ENCODE measurements around the gene PTGR1.
A peak's percentile ranks its signal among the peaks of the same experiment; 100 is the strongest.
"Not testable (repeated sequence)": the region's sequence is repeated elsewhere in the genome, so short reads cannot be mapped to it uniquely, and the experiment has no call there.

The PTGR1 gene

DNA sequence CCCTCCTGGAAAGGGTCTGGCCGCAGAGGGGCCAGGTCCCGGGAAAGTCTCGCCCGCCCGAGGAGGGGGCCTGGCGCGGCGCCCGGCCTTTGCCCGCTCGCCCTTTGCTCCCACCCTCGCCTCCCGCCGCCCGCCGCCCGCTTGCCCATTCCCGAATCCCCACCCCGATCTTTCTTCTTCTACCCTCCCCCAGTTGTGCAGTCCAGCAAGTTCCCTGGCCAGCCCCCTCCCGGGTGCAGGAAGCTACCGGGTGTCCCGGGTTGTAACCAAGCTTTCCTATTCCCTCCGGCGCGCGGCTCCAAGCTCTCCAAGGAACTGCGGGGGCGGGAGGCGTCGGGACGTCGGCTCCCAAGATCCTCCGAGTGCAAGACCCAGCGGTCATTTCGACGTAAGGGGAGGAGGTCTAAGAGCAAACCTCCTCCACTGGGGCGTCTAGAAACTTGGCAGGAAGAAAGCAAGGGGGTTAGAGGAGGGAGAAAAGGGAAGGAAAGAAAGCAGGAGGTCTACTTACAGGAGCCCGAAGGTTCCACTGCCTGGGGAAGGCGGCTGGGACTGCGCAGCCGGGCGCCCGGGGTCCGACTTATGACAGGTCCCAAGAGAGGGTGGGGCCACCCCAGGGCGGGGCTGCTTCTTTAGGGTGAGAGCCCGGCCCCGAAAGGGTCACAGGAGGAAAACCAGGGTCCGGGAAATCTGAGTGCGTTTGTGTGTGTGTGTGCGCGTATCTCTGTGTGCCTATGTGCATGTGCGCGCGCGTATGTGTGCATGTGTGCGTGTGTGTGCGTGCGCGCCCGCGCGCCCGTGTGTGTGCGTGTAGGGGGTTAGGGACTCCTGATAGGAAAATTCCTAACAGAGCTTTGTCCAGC is at the start of gene PTGR1:
Gene PTGR1, minus strand, starts transcription at position 556 of the 863 bp plus-strand sequence. CDS start 2,225 bp downstream, outside the sequence.
- DNase-seq, result no peak

DNA sequence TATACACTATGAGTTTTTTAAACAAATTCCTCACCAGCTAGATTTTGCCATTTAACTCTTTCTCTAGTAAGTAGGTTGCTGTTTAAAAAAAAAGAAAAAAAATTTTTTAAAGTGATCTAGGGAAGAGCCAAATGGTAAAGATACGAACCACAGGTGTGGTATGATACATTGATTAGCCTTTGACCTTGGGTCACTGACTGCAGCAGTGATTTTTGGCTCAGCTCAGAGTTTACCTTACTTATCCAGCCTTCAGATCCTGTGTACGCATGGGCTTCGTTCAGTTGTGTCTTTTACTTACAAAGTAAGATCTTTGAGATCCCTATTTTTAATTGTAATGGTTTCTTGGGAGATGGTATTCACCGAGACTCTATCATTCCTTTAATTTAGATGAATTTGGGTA is 49.6 kb upstream of the PTGR1 start:
- DNase-seq, result no peak

DNA sequence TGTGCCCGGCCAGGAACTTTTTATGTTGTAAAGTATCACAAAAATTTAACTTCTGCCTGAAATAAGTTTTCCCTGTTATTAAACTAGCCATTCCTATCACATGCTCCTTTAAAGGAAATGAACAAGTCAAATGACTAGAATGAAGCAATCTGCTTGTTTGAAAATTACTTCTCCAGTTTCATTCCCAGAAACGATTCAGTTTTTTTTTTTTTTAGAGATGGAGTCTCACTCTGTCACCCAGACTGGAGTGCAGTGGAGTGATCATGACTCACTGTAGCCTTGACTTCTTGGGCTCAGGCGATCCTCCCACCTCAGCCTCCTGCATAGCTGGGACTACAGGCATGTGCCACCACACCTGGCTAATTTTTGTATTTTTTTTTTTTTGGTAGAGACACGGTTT is 48.6 kb upstream of the PTGR1 start:
- no peak for DNase-seq

DNA sequence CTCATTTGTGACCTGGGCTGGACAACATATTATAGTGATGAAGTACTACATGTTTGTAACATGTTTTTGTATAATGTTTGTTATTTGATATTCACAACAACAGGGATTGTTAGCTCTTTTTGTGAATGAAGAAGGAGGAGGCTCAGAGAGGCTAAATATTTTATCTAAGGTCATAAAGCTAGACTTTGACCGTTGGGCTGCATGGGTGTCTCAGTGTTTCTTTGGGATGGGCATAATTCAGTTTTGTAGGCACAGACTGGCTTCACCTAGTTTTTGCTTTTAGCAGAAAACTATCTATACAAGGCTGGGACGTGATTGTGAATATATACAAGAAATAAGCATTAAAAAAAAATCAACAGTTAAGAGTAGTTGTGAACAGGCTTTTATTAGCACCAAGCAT is 47.0 kb upstream of the PTGR1 start:
- DNase-seq, result no peak

DNA sequence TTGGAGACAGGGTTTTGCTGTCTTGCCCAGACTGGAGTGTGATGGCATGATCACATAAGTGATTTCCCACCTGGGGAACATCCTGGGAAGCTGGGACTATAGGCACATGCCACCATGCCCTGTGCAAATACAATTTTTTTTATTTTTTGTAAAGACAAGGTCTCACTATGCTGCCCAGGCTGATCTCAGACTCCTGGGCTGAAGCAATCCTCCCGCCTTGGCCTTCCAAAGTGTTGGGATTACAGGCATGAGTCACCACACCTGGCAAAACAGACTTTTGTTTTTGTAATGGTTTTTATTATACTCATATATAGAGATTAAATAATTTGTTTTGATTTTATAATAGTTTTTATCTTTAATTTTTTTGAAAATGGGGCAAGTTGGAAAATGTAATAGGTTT is 46.4 kb upstream of the PTGR1 start:
- DNase-seq, result no peak

DNA sequence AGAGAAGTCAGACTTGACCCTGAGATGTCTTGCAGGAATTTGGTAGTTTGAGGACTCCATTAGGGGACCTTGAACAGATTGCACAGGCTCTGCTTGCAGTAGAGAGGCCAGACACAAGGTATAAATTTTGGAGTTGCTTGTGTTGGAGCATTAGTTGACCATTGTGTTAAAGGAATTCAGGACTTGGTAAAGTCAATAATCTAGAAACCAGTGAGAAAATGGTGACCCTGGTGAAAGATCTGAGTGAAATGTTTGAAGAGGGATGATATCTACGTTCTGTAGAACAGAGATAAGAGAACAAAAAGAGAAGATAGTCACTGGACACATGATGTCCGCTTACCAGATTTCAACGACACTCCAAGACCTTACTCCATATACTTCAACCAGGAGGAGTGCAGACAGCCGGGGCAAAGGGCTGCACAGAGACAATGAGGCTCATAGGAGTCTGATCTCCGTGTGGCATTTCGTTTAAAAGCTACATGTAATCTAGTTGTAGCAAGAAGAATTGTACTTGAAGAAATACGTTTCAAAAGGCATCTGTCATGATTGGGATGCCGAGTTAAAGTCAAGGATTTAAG is 44.8 kb upstream of the PTGR1 start:
- no peak for DNase-seq

DNA sequence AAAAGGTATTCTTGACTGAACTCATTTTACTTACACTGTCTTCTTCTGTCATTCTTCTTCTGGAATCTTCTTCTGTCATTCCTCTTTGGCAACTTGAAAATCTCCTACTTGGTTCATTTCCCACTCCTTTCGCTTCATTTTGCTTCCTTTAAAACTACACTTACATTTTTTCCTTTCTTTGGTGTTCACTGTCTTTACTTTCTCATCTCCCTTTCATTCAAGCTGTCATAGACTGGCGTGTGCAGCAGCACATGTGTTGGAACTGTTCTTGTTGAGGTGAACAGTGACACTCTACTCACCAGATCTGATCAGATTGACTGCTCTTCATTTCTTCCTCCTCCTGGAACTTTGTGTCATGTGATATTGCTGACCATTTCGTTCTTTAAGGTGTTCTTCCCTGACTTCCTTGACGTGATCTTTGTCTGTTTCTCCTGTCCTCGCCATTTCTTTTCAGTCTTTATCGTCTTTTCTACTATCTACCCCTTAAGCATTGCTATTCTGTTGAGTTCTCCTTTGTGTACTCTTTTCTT is 38.0 kb upstream of the PTGR1 start:
- no peak for DNase-seq

DNA sequence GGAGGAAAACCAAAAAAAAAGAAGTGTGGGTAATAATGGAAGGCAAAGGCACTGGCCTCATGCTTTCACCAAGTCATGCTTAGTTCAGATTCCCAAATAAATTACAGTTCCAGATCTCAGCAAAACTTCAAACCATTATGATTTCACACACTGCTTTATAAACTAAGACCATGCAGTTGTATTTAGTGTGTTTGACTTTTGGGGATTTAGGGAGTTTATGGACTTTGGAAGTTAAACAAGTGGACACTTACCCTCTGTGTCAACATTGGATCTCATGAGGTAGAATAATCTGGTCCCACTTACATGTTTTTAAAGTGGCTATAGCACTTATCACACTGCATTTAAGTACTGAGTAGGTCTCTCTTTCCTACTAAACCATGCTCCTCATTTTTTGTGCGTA is 35.4 kb upstream of the PTGR1 start:
- no peak for DNase-seq

DNA sequence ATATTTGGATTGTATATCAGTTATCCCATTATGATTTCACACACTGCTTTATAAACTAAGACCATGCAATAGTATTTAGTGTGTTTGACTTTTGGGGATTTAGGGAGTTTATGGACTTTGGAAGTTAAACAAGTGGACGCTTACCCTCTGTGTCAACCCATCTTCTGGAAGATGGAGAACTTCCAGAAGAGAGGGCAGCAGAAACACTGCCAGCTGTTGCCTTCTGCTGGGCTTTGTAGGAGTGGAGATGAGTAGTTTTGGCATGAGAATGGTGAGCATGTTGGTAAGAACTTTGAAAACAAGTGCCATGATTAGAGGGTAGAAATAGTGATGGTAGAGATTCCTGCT is 33.9 kb upstream of the PTGR1 start:
- no peak for DNase-seq

DNA sequence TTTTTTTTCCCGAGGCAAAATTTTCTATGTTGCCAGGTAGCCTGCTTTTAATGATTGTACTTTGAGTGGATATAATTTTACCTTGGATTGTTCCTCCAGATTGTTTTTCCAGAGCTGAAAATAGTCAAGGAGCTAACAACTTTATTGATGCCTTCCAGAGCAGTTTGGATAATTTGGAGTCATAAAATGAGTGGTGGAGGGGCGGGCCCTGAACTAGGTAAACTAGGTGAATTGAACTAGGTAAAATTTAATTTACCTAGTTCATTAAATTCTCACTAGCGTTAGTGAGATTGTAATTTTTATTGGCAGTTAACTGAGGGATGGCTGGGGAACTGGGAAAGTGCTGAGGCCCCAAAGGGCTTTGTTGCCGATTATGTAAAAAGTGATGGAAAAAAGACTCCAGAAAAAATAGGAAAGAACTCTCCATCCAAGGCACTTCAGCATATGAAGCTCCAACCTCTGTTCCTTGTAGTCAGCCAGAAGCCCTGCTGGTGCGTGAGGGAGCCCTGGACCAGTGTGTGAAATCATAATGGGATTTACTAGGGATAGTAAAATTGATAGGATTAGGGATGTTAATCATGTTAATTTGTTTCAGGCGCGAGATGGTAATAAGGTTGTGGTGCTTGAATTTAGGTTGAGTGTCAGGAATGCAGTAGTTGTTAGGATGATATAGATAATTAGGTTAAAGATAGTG is 33.4 kb upstream of the PTGR1 start:
- DNase-seq, result no peak

DNA sequence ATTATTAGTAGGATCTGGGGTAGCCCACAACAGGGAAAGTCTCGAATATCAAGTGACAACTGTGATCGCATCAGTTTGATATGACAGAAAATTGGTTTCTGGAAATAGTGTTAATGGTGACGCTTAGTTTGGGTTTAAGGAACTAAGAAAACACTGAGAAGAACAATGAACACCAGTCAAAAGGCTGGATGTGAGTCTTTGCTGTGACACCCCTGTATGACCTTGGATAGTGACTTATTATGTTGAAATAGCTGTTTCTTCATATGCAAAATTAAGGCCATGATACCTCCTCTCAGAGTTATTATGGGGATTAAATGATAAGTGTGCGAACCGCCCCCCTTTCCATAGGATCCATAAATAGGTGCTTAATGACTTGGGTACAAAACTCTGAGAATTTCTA is 32.6 kb upstream of the PTGR1 start:
- DNase-seq, result no peak

DNA sequence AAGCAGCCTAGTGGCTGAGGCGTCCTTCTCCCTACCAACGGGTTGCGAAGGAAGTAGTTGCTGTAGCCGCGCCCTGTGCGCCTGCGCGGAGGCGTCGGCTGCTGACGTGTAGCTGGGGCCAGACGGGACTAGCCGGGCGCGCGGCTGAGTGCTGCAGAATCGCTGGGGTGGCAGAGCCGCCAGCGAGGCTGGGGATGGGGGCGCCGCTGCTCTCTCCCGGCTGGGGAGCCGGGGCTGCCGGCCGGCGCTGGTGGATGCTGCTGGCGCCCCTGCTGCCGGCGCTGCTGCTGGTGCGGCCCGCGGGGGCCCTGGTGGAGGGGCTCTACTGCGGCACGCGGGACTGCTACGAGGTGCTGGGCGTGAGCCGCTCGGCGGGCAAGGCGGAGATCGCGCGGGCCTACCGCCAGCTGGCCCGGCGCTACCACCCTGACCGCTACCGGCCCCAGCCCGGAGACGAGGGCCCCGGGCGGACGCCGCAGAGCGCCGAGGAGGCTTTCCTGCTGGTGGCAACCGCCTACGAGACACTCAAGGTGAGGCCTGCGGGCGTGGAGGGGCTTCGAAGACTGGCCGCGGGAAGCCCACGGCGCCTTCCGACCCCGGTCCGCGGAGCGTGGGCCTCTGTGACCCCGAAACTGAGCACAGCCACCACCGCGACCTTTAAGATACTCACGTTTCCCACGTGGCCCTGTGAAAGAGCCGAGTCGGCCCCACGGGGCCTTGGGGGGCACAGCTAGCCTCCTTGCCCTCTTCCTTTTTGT is 31.9 kb upstream of the PTGR1 start, which contains the start of gene DNAJC25:
Gene DNAJC25, plus strand, starts transcription at position 121 of the 758 bp plus-strand sequence. Its CDS starts 74 bp downstream, at position 195.
- DNase-seq, result peak; percentile 99

DNA sequence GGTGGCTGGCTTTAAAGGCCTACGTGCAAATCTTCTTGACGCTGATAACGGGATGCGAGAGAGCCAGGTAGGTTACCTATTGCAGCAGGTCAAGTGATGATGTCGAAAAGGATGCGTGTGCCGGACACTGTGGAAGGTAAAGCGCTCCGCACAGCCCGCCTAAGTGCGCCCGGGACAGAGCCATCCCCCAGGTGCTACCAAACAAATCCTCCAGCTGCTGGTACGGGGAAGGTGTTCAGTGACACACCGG is 31.4 kb upstream of the PTGR1 start:
- DNase-seq, result no peak

DNA sequence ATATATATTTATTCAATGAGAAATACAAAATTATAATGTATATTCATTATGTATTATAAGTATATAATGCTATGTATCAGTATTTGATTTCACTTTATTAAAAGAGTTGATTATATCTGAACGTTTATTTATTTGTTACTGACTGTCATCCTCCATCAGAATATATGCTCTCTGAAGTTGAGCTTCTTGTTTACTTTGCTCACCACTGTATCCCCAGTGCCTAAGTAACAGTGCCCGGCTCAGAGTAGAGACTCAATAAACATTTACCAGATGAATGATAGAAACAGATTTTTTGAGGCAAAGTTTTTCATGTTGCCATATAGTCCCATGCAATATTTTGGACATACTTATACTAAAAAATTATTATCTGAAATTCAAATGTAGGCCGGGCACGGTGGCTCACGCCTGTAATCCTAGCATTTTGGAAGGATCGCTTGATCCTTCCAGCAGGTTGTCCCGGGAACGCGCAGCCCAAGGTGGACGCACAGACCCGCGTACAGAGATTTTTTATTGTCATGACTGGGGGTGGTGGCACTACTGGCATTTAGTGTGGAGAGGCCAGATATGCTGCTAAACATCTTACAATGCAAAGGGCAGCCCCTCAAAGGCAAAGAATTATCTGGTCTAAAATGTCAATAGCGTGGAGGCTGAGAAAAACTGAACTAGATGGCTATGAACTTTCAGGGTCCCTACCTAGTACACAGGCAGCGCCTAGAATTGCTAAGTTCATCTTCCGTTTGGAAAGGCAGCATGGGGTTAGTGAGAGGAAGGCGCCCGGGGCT is 30.9 kb upstream of the PTGR1 start:
- DNase-seq, result no peak

DNA sequence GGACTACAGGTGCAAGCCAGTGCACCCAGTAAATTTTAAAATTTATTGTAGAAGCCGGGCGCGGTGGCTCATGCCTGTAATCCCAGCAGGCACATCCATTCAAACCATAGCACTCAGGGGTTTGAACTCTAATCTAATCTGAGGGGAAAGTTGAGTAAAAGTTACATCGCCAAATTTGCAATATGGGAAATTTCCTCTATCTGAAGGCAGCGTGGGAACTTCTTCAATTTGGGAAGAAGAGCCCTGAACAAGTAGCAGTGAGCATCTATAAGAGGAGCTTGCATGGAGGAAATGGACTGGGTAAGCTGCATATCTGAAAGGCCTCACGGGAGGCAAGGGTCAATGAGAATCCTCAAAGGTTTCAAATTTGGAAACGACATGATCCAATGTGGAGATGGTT is 29.0 kb upstream of the PTGR1 start:
- no peak for DNase-seq

DNA sequence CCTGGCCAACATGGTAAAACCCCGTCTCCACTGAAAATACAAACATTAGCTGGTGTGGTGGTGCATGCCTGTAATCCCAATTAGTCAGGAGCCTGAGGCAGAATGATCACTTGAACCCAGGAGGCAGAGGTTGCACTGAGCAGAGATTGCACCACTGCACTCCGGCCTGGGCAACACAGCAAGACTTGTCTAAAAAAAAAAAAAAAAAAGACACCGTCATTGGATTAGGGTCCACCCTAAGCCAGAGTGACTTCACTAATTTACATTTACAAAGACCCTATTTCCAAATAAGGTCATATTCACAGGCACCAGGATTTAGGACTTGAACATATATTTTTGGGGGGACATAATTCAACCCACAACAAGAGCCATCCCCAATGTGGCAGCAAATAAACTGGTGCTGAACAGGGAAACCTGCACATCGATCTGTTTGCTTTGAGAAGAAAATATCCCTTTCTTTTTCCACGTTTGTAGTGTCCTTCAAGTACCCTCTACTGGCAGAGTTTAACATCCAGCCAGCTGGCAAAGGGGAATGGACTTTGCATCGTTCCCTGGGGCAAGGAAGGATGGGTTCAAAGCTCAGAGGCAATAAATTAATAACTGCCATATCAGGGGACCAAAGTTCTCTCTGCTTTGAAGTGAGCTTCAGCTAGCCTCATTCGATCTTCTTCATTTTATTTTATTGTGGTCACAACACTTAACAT is 28.0 kb upstream of the PTGR1 start:
- no peak for DNase-seq

DNA sequence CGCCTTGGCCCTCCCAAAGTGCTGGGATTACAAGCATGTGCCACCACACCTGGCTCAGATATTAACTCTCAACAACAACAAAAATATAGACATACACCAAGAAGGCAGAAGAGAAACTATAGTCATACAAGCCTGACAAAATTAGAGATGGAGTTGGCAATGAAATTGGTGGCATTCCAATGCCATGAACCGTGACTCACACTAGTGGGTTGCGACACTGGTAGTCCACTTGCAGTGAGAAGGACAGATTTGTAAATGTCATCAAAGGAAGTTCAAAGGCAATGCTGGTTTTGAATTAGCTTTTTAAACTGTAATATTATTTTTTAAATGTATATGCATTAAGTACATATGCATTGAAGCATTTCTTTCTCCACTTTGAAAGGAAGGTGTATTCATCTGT is 23.2 kb upstream of the PTGR1 start:
- DNase-seq, result no peak

DNA sequence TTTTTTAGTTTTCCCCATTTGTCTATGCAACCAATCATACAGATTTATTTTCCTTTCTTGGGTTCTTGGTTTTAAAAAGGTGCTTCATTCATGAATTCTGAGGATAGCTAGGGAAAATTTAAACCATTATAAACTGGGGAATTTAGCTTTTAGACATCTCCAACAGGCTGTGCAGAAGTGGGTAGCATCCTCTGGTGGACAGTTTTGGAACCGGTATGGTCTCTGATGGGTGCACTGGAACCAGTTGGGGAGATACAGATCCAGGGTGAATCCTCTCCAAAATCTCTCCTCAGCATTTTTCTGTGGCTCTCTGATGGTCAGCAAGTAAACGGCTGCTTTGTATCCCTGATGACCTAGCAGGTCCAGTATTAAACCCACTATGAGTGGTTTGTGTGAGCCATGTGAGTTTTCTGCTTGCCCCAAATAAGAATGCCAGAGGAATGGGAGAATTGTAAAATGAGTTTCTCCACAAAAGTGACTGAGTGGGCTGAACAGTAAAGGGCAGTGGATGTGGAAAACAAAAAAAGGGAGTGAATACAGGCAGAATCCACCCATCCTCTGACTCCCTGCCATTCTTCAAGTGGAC is 22.5 kb upstream of the PTGR1 start:
- DNase-seq, result no peak

DNA sequence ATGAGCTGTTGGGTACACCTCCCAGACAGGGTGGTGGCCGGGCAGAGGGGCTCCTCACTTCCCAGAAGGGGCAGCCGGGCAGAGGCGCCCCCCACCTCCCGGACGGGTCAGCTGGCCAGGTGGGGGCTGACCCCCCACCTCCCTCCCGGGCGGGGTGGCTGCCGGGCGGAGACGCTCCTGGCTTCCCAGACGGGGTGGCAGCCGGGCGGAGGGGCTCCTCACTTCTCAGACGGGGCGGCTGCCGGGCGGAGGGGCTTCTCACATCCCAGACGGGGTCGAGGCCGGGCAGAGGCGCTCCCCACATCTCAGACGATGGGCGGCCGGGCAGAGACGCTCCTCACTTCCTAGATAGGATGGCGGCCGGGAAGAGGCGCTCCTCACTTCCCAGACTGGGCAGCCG is 17.9 kb upstream of the PTGR1 start:
- not testable (repeated sequence) for DNase-seq

DNA sequence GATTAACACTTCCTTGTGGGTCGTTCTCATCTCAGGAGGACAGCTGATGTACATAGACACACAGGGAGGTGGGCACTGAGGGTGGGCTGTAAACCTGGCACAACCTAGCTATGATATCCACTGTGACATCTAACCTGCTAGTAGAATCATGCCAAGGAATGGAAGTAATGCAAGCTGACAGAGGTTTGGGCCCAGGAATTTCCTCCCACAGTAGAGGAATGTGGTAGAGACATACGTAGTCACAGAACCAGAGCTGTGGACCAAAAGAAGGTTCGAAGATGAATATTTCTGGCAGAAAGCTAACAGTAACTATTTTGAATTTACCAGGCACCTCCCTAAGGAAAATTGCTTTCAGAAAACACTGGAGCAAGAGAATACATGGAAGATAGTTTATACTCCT is 16.5 kb upstream of the PTGR1 start:
- no peak for DNase-seq

DNA sequence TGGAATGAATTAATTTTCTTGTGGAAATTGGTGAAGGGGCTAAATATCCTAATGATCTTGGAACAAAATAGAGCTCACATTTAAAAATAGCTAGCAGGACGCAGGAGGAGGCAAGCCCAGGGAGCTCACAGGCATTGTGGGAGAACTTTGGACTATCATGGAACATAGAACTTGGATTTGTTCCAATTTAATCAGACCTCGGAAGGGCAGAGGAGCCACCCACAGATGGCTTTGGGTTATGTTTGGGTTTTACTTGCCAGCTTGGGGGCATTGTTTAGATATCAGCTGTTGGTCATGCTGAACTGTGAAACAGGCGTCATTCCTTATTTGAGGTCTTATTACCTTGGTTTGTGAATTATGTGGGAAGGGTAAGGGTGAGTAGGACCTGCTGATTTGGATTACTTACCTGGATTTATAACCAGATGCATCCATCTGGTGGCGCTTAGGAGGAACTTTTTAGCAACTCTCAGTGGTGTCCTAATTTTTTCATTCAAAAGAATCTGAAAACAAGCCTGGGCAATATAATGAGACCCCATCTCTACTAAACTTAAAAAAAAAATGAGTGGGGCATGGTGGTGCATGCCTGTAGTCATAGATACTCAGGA is 14.1 kb upstream of the PTGR1 start:
- no peak for DNase-seq

Measured in NCI-H524 treated with DMSO at 0.1 percent for 48 hours (cell line).